ENCODE results near the gene CELF2. TPM values are rescaled to one million over a fixed set of nuclear protein-coding genes. Genes with fewer than 3 reads are reported as not detected.

Gene CELF2
- polyA plus RNA-seq, 4 donors = 9.8 to 11.3 (median 10.6) TPM

DNA sequence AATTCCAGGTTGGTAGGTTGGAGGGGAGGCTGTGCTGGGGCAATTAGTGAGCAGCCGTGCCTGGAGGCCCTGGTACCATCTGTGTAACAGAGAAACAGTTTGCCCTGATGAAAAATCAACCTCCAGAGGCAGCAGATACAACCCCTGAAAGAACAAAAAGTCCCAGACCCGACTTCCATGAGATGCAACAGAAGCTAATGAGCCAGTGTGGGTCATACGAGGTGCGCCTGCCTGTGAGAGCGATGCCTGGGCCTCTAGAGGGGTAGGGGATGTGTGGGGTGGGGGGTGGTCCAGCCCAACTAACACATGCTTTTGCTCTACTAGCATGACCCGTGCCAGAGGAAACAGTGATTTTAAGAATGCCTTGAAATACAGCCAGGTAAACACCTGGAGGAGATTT lies 39.3 kb downstream of the CELF2 start:
- DNase-seq (ENCODE audit: low read depth in 4 of 4, low spot score in 2 of 4) = no peak

DNA sequence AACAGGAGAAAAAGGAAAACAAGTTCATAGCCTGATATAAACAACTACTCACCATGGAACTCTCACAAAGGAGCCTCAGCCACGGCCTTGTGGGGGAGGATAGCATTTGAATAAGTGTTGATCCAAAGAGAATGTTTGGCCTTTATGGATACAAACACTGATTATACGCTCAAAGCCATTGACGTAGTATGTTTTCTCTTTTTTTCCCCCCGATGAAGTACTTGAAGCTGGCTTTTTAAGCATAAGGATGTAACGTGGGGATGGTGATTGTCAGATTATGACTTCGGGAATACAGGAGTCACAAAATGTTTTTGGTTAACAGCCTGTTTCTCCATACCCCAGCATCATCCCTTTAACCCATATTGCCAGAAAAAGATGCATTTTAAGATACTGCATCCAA lies 39.8 kb downstream of the CELF2 start:
- DNase-seq (ENCODE audit: low read depth in 4 of 4, low spot score in 2 of 4) = no peak

DNA sequence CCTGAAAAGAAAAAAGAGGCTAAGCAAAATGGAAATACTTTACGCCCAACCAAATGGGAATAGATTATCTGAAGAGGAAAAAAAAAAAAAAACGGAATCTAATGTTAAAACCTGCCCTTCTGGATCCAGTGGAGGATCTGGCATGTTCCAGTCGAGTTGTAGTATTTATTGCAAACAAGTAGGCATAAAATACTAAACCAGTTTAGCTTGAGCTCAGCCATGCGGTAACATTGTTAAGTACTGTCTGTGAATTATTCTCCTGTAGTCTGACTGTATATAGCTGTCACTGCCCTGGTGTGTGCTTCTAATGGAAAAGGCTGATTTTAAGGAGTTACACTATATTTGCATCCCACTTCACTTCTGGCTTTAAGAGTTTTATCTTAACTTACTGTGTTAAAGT lies 40.3 kb downstream of the CELF2 start:
- peak in 2 of 4 donors; percentile 13 to 46 for DNase-seq (ENCODE audit: low read depth in 4 of 4, low spot score in 2 of 4)

DNA sequence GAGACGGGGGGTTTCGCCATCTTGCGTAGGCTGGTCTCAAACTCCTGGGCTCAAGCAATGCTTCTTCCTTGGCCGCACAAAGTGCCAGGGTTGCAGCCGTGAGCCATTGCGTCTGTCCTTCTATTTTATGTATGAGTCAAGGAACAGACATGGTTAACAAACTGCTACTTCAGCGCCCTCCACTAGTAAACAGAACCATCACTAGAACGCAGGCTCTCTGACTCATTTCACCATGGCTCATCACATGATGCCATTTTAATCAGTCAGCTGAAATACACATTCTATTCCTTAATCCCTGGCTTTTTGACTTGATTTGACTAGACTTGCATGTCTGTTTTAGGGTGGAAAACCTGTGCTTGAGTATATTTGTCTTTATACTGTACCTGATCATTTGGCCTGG lies 41.3 kb downstream of the CELF2 start:
- DNase-seq (ENCODE audit: low read depth in 4 of 4, low spot score in 2 of 4) = no peak

DNA sequence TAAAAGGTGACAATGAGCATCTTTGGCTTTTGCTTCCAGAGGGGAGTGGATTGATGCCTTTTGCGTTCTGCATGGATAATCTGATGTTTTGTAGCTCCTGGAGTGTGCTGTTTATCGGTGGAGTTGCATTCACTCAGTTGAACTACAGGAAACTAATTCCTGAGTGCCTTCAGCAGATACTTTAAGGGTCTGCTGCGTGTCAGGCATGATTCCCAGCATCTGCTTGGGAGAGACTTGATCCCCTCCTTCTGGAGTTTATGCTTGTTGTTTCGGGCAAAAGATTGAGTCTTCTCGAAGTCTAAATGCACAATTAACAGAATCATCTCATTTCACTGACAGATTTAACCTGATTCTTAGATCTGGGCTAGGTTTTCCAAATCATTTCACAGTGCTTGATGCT lies 46.2 kb downstream of the CELF2 start:
- DNase-seq (ENCODE audit: low read depth in 4 of 4, low spot score in 2 of 4) = peak in 1 of 4 donors; percentile 18

DNA sequence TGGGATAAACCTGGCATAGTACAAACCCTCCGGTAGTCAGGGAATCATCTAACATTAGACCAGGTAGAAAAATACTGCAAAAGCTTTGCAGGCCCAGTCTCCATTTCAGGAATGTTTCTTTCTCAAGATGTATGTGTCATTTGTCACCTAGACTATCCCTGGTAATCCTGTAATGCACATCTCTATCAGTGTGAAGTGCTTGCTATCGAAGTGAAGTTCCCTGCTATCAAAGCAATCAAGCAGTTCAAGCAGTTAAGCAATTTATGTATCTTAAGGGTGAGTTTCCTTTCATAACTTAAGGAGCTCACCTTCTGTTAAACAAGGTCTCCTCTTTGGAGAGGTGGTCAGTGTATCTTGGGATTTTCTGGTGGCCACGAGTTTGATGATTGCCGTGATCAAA lies 47.2 kb downstream of the CELF2 start:
- no peak for DNase-seq (ENCODE audit: low read depth in 4 of 4, low spot score in 2 of 4)

DNA sequence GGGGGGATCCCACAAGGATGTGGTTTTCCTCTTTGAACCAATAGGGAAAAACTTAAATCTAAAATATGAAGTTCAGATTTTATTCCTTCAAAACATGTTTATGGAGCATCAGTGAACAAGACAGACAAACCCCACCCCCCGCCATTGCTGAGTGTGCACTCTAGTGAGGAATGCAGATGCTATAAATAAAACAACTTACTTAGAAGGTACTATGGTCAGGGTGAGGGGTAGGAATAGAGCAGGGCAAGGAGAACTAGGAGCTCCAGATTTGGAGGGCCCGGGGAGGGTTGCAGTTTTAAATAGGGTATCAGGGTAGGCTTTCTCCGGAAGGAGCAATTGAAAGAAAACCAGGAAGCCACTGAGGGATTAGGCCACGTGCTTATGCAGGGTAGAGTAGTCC lies 47.9 kb downstream of the CELF2 start:
- no peak for DNase-seq (ENCODE audit: low read depth in 4 of 4, low spot score in 2 of 4)

DNA sequence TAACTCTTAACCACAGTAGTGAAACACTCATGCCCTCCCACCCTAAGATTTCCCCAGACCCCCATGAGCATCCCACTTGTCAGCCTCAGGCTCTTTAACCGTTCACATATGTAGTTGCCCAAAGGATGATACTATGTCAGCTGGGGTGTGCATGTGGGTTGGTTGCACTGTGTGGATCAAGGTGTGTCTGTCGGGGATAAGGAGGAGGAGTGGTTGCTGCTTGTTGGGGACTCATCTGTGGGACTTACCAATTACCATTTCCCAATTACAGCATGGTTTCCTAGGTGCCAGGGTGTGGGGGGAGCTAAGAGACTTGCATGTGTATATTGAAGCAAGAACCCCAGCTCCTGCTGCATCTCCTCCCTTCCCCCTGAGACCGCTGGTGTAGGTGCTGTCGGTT lies 48.8 kb downstream of the CELF2 start:
- DNase-seq (ENCODE audit: low read depth in 4 of 4, low spot score in 2 of 4) = no peak

DNA sequence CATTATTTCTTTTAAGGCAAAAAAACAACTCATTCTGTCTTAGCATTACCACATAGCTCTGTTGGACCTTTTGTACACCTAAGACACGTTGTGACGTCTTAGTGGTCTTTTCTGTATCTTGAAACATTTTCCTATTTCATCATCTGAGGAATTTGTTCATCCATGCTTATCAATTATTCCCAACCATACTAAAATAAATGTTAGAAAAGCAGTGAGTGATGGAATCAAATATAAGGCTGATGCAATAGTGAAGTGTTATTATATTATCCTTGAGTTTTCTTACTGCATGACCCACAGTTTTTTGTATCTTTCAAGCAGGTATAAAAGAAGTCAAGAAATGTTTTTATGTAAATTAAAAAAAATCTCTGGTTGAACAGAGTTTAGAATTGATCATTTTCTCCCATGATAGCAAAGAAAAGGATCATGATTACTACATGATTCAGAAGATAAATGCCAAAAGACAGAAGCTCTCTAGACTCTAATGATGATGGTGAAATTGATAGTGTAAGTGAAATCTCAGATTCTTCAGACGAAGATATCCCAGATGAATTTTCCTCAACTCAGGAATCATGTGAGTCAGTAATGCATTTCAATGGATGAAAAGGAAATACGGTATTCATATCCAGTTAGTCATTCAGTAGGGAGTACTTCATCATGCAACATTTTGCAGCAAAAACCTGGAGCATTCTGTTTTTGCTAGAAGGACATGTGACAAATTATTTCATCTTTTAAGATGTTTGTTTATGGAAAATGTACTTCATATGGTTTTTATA lies 51.4 kb downstream of the CELF2 start:
- DNase-seq (ENCODE audit: low read depth in 4 of 4, low spot score in 2 of 4) = no peak

DNA sequence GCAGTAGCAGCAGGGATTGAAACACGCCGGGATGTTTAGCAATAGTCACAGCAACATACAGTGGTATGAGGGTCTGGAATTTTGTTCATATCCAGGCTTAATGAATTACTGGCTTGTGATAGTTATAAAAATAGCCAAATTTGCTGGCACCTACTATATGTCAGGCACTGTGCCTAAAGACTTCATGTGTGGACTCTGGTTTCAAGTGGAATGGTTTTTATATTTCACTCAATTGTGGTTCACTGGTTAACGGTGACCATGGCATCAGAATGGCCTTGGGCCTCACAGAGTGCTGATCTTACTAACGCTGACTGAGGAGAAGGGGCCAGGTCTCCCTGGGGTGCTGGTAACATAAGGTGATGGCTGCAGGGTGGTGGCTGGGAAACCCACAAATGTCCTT lies 55.7 kb downstream of the CELF2 start:
- DNase-seq (ENCODE audit: low read depth in 4 of 4, low spot score in 2 of 4) = no peak

DNA sequence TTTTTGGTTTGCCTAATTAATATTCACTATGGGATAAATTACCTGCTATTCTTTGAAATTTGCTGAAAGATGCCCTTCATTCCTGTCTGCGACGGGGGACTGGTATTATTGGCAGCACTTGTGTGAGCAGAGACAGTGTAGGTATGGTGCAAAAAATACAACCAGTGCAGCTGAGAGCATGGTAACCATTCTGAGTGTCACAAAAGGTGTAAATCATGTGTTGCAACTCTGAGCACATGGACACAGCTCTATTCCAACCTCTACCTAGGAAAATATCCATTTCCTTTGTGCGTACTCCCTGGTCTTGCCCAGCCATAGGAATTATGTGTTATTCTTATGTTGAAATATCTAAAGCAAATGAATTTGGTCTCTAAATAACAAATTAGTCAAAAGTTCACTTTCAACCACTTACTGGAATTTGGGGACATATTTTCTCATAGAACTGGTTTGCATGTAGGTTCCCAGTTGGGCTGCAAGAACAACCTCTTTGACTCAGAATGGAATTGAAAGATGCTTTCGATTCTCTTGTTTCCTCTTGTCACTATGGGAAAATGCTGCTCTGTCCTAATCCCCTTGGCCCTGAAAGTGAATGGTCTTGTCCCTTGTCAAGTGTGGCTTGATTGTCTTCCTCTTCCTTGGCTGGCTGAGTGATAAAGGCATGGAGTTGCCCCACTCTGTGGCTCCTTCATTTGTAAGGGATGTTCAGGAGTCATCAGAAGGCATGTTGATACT lies 57.0 kb downstream of the CELF2 start:
- DNase-seq (ENCODE audit: low read depth in 4 of 4, low spot score in 2 of 4) = no peak

DNA sequence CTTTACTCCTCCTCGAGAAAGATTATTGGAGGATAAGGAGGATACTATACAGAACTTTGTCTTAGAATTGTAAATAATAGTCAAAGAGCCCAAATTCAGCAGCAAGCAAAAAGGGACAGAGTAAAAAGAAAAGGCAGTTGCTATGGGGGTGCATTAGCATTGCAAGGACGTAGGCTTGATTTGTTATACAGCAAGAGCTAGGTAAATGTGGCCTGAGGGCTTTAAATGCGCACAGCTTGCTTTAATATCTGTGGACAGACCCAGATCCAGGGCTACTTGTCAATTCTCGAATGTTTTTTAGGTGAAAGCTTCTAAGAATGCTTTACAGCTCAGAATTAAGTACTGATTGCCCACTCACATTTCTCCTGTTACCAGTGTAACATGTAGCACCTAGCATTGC lies 58.5 kb downstream of the CELF2 start:
- DNase-seq (ENCODE audit: low read depth in 4 of 4, low spot score in 2 of 4) = no peak

DNA sequence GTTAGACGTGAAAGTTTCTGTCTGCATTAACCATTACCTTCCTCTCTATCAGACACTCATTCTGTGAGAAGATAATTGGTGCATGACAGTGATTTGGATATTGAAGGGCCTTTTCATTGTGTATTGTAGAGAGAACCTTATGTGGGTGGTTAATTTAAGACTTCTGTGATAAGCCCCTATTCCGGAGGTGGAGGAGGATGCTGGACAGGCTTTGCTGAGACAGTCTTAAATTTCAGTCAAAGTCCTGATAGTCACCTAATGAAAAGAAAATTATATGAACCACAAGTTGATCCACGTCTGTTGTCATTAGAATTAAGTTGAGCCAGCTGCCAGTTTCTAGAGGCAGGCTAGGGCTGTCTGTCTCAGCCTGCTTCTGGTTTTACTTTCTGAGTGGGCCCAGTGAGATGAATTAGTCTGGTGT lies 62.9 kb downstream of the CELF2 start:
- DNase-seq (ENCODE audit: low read depth in 4 of 4, low spot score in 2 of 4) = no peak

DNA sequence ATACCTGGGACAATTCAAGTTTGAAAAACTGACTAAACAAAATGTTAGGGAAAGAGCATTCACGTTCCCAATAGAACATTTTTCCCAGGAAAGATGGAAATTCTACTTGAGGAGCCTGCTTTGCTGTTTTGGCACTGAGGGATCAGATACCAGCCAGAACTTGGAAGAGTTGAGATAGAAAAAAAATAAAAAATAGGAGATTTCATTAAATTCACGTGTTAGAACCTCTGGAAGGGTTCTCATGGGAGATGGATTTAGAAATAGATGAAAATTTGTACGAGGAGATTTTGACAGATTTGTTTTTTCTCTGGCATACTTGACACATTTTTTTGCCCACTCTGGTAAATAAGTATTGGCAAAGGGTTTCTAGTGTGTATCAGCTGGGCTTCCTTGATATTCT lies 63.7 kb downstream of the CELF2 start:
- no peak for DNase-seq (ENCODE audit: low read depth in 4 of 4, low spot score in 2 of 4)

DNA sequence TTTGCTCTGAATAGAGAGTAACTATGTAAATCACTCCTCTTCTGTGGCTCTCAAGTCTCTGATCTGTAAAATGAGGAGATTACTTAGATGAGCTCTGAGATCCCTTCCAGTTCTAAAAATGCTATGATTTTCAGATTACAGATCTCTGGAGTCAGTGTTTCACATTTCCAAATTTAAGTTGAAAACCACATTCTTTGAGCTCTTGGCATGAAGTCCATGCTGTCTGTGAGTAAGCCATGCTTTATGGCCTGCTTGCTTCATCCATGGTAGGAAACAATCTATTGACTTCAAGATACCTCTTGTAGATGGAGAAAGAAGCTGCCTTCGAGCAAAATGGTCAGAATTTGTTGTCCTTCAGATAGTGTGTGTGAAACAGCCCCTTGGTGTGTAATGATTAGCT lies 64.9 kb downstream of the CELF2 start:
- DNase-seq (ENCODE audit: low read depth in 4 of 4, low spot score in 2 of 4) = no peak

DNA sequence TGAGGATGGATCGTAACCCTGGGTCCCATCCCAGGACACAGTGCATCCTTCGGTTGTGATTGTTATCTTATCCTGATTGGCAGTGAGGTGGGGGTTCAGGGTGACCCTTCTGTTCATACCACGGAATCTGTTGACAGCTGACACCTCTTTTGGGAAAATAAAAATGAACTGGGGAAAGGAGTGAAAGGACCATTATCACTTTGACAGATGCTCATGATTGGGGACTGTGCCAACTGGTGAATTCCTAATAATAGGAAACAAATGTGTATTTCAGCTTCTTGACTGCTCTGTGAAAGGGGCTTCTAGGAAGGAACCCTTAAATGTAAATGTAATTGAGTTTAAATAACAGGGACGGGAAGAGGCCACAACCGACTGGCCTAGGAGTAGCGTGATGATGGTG lies 65.4 kb downstream of the CELF2 start:
- DNase-seq (ENCODE audit: low read depth in 4 of 4, low spot score in 2 of 4) = no peak

DNA sequence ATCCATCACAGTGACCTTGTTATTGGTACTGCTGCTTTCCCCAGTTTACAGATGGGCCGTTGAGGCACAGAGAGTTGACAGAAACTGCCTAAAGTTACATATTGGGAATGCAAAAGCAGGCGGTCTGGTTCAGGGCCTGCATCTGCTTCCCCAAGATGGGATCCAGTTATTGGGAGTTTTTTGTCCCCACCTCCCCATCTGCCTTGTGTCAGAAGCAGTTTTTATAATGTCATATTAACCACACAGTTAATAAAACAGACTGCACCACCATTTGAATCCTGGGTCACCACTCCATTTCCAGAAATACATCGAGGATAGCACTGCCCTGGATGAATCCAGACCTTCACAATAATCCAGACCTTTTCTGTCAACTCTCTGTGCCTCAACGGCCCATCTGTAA lies 67.9 kb downstream of the CELF2 start:
- DNase-seq (ENCODE audit: low read depth in 4 of 4, low spot score in 2 of 4) = no peak

DNA sequence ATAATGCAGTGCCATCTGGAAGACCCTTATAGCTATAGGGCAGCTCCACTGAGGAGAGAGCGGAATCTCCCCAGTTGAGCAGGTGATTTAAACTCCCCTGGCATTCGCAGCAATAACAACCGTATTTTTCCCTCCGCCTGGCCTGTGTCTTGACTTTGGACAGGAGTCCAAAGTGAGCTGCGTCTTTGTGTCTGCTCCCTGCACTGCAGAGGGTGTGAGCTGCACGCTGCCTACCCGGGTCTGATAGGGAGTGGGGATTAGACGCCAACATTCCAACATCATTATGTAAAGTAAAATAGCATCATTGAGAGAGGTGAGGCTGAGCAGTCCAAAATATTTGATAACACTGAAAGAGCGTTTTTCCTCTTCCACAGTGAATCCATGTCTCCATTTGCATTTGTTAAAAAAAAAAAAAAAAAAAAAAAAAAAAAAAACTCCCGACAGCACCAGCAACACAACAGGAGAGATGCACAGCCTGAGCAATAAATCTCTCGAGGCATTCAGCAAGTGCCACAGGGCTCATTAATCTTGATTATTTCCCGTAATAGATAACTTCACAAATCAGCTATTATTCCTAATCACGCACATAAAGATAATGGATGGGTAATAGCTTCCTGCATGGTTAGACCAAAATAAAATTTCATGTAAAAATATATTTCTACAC lies 68.6 kb downstream of the CELF2 start:
- DNase-seq (ENCODE audit: low read depth in 4 of 4, low spot score in 2 of 4) = peak in 2 of 4 donors; percentile 9 to 17

DNA sequence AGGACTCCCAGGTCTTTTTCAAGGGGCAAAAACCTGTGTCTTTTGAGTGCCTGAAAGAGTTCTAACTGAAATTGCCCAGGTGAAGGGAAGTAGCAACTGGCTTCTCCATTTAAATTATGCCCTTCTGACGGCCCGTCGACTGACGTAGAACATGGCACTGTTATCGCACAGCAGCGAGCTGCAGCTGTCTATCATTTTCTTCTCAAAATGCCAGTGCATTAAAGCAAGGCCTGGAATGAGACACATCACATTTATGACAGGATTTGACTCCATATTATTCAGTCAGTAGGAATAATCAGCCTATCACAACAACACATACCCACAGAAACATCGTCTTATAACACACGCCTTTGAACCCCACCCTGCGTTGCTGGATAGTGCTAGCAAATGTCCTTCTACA lies 69.7 kb downstream of the CELF2 start:
- DNase-seq (ENCODE audit: low read depth in 4 of 4, low spot score in 2 of 4) = no peak

DNA sequence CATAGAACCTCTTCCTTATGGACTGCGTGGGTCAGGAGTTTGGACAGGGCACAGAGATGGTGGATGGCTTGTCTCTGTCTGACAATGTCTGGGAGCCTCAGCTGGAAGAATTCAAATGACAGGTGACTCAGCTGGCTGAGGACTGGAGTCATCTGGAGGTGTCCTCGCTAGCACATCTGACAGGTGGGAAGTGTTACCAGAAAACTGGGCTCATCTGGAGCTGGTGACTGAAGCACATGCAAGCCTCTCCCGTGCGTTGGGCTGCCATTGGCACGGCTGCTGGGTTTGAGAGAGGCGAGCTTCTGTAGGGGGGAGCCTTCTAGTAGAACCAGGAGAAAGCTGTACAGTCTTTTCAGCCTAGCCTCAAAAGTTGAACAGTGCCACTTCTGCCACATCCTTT lies 71.0 kb downstream of the CELF2 start:
- no peak for DNase-seq (ENCODE audit: low read depth in 4 of 4, low spot score in 2 of 4)

DNA sequence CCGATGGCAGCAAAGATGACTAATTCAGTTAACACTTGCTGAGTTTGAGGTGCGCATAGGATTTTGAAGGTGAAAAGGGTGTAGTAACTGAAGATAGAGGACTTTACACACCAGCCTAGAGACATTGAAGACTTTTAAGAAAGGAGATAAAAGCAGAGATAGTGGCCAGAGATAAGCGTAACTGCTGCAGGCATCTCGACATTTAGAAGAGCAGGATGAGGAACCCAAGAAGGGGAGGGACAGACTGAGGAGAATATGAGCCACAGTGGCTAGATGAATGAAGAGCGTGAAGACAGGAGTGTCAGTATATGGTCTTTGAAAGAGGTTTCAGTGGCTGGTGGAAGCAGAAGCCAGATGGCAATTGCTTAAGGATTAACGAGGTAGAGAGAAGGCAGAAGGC lies 71.6 kb downstream of the CELF2 start:
- DNase-seq (ENCODE audit: low read depth in 4 of 4, low spot score in 2 of 4) = no peak
